ENCODE measurements around the gene MAPK8IP2.

- TF ChIP-seq CTCF (IDR thresholded peaks at IDR 0.05) (no peak), POLR2A (IDR thresholded peaks at IDR 0.05) (no peak)
Measured at GRCh38 chr22:50577697-50577986, 23.0 kb upstream of the MAPK8IP2 start.

Measured in esophagus squamous epithelium (tissue), 4 donors.